Measurements from ENCODE around the gene COL18A1.

Gene COL18A1

DNA sequence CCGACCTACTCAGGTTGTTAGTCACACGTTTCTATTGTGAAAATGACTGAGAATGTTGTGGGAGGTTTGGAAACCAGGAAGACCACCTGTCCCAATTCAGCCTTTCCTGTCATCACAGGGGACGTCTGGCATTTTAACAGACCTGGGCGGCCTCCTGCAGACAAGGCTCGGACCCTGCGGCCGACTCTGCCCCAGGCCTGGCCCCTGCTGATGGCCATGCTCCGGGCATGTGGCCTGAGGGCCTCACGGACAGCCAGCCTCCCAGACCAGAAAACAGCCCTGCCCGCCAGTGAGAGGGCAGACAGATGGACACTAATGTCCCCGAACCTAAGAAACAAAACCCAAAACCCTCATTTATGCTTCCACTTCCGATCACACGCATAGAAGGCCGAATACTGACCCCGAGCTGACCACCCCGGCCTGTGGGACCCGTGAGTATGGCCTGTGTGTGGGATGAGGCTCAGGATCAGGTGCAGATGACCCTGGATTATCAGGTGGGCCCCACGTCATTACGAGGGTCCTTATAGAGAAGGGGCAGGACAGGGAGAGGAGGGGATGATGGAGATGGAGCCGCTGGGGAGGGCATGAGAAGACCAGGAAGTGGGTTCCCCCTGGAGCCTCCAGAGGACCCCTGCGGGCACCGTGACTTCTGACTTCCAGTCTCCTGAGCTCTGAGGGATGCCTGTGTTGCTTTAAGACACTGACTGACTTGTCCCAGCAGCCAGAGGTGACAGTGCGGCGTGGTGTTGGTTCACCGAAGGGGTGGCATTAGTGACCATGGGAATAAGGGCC is 9.6 kb downstream of the COL18A1 start:
- no peaks in the 10 kb centered on the region for H3K36me3 ChIP-seq (ENCODE audit: control insufficient read depth in 1 of 2, insufficient read depth in 2 of 2, low read length in 2 of 2)
- H3K27me3 ChIP-seq (ENCODE audit: control insufficient read depth in 1 of 2, insufficient read depth in 2 of 2, low read length in 2 of 2) = peaks cover 0 to 3% of the 10 kb centered on the region in 2 donors
- no peak overlapping the region for H3K27ac ChIP-seq (ENCODE audit: low read depth, low read length)
- no peak overlapping the region for H3K4me3 ChIP-seq (ENCODE audit: low read depth in 1 of 2, low read length in 2 of 2)
- no peaks in the 10 kb centered on the region for H3K4me1 ChIP-seq (ENCODE audit: control insufficient read depth in 1 of 2, insufficient read depth in 2 of 2, low read length in 2 of 2)
- no peaks in the 10 kb centered on the region for H3K9me3 ChIP-seq (ENCODE audit: control insufficient read depth in 1 of 2, low read length in 2 of 2)
- no peak overlapping the region for H3K9ac ChIP-seq (ENCODE audit: low read depth in 1 of 2, low read length in 2 of 2)

DNA sequence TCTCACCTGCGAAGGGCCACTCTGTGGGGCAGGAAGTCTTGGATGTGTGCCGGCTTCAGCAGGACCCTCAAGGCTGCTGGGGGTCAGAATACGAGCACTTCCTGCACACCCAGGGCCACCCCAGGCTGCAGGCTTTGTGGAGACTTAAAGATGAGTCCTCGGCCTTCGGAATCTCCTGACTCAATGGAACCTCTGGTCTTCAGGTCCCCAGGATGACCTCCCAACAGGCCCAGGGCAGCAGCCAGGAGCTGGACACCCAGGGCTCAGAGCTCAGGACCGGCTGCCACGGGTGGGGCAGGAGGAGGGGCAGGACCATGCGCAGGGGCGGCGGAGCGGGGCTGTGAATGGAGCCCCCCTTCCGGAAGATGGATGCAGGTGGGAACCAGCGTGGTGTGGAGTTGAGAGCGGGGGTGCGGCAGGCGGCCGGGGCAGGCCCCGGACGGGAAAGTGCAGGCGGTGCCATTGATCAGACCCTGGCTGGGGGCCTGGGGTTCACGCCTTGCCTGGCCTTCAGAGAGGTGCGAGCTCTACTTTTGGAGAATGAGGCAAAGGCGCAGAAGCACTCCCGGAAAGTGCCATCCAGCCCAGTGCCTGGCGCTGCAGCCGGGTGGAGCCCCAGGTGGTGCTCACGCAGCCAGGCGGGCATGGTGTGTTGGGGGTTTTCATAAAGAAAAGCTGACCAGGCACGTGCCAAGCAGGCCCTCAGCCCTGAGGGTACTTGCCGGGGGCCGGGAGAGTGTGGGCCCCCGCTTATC is 10.4 kb downstream of the COL18A1 start:
- Histone ChIP-seq H3K4me3 (ENCODE audit: low read depth in 1 of 2, low read length in 2 of 2) (no peak overlapping the region), H3K9me3 (ENCODE audit: control insufficient read depth in 1 of 2, low read length in 2 of 2) (no peaks in the 10 kb centered on the region), H3K9ac (ENCODE audit: low read depth in 1 of 2, low read length in 2 of 2) (no peak overlapping the region), H3K4me1 (ENCODE audit: control insufficient read depth in 1 of 2, insufficient read depth in 2 of 2, low read length in 2 of 2) (peaks cover 3 to 6% of the 10 kb centered on the region in 2 donors), H3K36me3 (ENCODE audit: control insufficient read depth in 1 of 2, insufficient read depth in 2 of 2, low read length in 2 of 2) (no peaks in the 10 kb centered on the region), H3K27me3 (ENCODE audit: control insufficient read depth in 1 of 2, insufficient read depth in 2 of 2, low read length in 2 of 2) (peaks cover 0 to 3% of the 10 kb centered on the region in 2 donors), H3K27ac (ENCODE audit: low read depth, low read length) (no peak overlapping the region)

DNA sequence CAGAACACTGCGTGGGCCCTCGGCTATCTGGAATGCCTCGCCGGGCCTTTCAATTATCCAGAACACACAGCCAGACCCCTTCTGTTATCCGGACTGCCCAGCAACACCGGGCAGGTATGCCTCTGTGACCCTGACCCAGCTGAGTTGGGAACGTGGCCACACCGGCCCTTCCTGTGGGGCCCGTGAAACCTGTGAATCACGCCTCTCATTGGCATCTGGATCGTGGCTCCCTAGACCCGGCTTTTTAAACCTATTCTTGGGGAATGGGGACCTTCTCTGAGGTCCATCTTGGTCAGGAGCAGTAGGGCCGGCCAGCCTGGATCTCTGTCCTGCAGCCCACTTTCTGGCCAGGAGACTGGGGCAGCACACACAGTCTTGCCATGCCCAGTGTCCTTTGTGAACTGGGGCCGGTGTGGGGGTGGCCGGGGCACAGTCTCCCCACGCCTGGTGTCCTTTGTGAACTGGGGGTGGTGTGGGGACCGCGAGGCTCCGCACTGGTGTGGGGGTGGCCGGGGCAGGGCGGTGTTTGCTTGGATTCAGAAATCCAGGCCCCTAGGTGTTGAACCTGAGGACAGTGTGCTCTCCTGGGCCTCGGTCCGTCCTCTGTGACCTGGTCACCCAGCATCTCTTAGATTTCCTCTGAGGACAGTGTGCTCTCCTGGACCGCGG is 11.1 kb downstream of the COL18A1 start:
- Histone ChIP-seq H3K4me1 (ENCODE audit: control insufficient read depth in 1 of 2, insufficient read depth in 2 of 2, low read length in 2 of 2) (peaks cover 10 to 12% of the 10 kb centered on the region in 2 donors), H3K27ac (ENCODE audit: low read depth, low read length) (no peak overlapping the region), H3K4me3 (ENCODE audit: low read depth in 1 of 2, low read length in 2 of 2) (no peak overlapping the region), H3K9me3 (ENCODE audit: control insufficient read depth in 1 of 2, low read length in 2 of 2) (no peaks in the 10 kb centered on the region), H3K27me3 (ENCODE audit: control insufficient read depth in 1 of 2, insufficient read depth in 2 of 2, low read length in 2 of 2) (peaks cover 0 to 3% of the 10 kb centered on the region in 2 donors), H3K36me3 (ENCODE audit: control insufficient read depth in 1 of 2, insufficient read depth in 2 of 2, low read length in 2 of 2) (no peaks in the 10 kb centered on the region), H3K9ac (ENCODE audit: low read depth in 1 of 2, low read length in 2 of 2) (no peak overlapping the region)

DNA sequence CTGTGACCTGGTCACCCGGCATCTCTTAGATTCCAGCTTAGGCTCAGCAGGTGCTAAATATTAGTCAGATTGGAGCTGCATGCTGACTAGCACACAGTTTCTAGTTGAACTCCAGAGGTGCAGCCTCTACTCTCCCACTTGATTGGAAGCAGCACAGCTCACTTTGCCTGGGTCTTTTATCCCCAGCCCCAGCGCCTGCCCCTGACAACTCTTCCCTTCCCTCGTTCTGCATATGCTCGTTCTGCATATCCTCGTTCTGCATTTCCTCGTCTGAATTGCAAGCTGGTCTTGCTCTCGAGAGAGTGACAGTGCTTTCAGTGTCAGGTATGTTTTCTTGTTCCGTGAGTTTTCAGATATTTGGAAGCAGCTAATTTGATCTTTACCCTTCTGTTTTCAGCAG is 11.7 kb downstream of the COL18A1 start:
- H3K4me1 ChIP-seq (ENCODE audit: control insufficient read depth in 1 of 2, insufficient read depth in 2 of 2, low read length in 2 of 2) = peaks cover 15 to 18% of the 10 kb centered on the region in 2 donors
- no peaks in the 10 kb centered on the region for H3K9me3 ChIP-seq (ENCODE audit: control insufficient read depth in 1 of 2, low read length in 2 of 2)
- H3K27me3 ChIP-seq (ENCODE audit: control insufficient read depth in 1 of 2, insufficient read depth in 2 of 2, low read length in 2 of 2) = peaks cover 0 to 3% of the 10 kb centered on the region in 2 donors
- H3K27ac ChIP-seq (ENCODE audit: low read depth, low read length) = no peak overlapping the region
- no peaks in the 10 kb centered on the region for H3K36me3 ChIP-seq (ENCODE audit: control insufficient read depth in 1 of 2, insufficient read depth in 2 of 2, low read length in 2 of 2)
- no peak overlapping the region for H3K4me3 ChIP-seq (ENCODE audit: low read depth in 1 of 2, low read length in 2 of 2)
- H3K9ac ChIP-seq (ENCODE audit: low read depth in 1 of 2, low read length in 2 of 2) = no peak overlapping the region

DNA sequence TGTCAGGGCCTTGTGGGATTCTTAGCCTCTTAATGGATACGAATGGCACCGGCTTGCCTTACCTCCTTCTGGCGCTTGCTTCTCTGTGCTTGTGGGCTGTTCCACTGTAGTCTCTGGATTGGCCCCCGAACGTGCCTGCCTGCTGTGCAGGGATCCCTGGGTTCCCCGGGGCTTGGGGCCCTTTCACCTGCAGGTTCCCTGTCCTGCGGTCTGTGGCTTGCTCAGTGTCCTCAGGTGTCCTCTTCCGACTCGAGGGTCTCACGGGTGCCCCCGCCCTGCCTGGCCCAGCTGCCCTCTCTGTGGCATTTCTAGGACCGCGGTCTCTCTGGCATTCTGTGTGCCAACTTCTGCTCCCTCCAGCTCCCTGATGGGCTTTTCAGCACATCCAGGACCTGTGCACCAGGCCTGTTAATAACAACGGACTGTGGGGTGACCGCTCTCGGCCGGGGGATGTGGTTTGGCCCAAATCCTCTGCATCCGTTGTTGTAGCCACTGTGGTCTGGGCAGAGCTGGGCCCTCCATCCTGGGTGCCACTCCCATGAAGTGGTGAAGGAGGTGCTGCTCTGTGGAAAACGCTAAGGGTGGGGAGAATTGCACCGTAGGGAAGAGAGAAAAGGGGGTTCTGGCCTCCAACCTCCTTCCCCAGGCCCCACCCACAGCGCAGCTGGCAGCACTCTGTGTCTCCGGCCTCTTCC is 12.4 kb downstream of the COL18A1 start:
- Histone ChIP-seq H3K4me1 (ENCODE audit: control insufficient read depth in 1 of 2, insufficient read depth in 2 of 2, low read length in 2 of 2) (peaks cover 18 to 22% of the 10 kb centered on the region in 2 donors), H3K9me3 (ENCODE audit: control insufficient read depth in 1 of 2, low read length in 2 of 2) (no peaks in the 10 kb centered on the region), H3K27ac (ENCODE audit: low read depth, low read length) (no peak overlapping the region), H3K36me3 (ENCODE audit: control insufficient read depth in 1 of 2, insufficient read depth in 2 of 2, low read length in 2 of 2) (no peaks in the 10 kb centered on the region), H3K4me3 (ENCODE audit: low read depth in 1 of 2, low read length in 2 of 2) (no peak overlapping the region), H3K9ac (ENCODE audit: low read depth in 1 of 2, low read length in 2 of 2) (no peak overlapping the region), H3K27me3 (ENCODE audit: control insufficient read depth in 1 of 2, insufficient read depth in 2 of 2, low read length in 2 of 2) (peaks cover 0 to 3% of the 10 kb centered on the region in 2 donors)

DNA sequence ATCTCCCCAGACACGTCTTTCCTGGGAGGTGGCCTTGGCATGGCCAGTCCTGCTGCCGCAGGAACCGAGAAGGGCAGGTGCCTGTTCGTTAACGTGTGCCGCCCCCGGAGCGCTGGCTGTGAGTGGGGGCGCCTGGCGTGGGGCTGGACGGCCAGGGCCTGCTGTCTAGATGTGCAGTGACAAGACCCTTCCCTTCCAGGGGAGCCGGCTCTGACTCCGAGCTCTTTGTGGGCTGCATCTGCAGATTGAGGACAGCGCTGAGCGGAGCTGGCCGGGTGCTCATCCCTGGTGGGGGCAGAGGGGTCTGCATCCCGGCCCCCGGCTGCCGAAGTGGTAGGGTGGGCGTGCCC is 13.0 kb downstream of the COL18A1 start:
- Histone ChIP-seq H3K36me3 (ENCODE audit: control insufficient read depth in 1 of 2, insufficient read depth in 2 of 2, low read length in 2 of 2) (no peaks in the 10 kb centered on the region), H3K9me3 (ENCODE audit: control insufficient read depth in 1 of 2, low read length in 2 of 2) (no peaks in the 10 kb centered on the region), H3K27ac (ENCODE audit: low read depth, low read length) (no peak overlapping the region), H3K4me3 (ENCODE audit: low read depth in 1 of 2, low read length in 2 of 2) (no peak overlapping the region), H3K9ac (ENCODE audit: low read depth in 1 of 2, low read length in 2 of 2) (no peak overlapping the region), H3K4me1 (ENCODE audit: control insufficient read depth in 1 of 2, insufficient read depth in 2 of 2, low read length in 2 of 2) (peaks cover 18 to 22% of the 10 kb centered on the region in 2 donors), H3K27me3 (ENCODE audit: control insufficient read depth in 1 of 2, insufficient read depth in 2 of 2, low read length in 2 of 2) (peaks cover 0 to 3% of the 10 kb centered on the region in 2 donors)

DNA sequence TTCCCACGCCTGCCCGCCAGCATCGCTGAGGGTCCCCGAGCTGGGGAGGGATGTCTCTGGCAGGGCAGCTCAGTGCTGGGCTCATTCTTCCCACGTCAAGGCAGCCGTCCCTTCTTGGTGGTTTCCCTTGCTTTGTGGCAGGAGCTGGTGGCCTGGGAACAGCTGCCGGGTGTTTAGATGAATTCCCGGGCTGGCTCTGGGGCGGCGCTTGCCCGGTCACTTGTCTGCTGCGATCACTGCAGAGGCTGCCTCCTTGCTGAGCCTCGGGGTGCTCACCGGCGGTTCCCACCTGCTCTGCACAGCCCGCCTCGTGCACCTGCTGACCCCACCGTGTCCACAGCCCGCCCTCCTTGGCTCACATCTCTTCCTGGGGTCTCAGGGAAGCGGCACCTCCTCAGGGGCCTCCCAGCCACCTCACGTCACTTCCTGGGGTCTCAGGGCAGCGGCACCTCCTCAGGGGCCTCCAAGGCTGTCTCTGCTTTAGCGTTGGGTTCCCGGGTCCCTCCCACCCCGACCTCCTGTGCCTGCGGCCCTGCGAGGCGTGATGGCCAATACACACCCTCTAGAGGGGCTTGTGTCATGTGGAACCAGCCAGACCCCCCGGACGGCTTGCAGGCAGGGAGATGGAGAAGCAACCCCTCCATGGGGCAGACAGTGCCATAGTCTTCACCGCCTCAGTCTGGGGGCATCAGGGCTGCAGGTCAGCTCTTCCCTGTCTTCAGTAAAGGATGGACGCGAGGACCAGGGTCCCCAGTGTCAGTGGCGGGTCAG is 13.5 kb downstream of the COL18A1 start:
- Histone ChIP-seq H3K9ac (ENCODE audit: low read depth in 1 of 2, low read length in 2 of 2) (no peak overlapping the region), H3K9me3 (ENCODE audit: control insufficient read depth in 1 of 2, low read length in 2 of 2) (no peaks in the 10 kb centered on the region), H3K4me3 (ENCODE audit: low read depth in 1 of 2, low read length in 2 of 2) (no peak overlapping the region), H3K36me3 (ENCODE audit: control insufficient read depth in 1 of 2, insufficient read depth in 2 of 2, low read length in 2 of 2) (no peaks in the 10 kb centered on the region), H3K27ac (ENCODE audit: low read depth, low read length) (no peak overlapping the region), H3K4me1 (ENCODE audit: control insufficient read depth in 1 of 2, insufficient read depth in 2 of 2, low read length in 2 of 2) (peaks cover 18 to 22% of the 10 kb centered on the region in 2 donors), H3K27me3 (ENCODE audit: control insufficient read depth in 1 of 2, insufficient read depth in 2 of 2, low read length in 2 of 2) (peaks cover 0 to 3% of the 10 kb centered on the region in 2 donors)

DNA sequence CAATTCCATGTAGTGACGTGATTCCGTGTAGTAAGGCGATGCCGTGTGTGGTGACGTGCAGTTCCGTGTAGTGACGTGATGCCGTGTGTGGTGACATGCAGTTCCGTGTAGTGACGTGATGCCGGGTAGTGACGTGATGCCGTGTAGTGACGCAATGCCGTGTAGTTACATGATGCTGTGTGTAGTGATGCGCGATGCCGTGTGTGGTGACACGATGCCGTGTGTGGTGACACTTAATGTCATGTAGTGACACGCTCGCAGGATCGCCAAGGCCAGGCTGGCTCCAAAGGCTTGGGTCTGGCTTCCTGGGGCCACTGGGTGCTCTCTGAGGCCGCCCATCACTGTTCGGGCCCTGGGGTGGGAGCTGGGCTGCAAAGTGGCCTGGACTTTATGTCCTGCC is 14.2 kb downstream of the COL18A1 start:
- Histone ChIP-seq H3K9me3 (ENCODE audit: control insufficient read depth in 1 of 2, low read length in 2 of 2) (no peaks in the 10 kb centered on the region), H3K4me3 (ENCODE audit: low read depth in 1 of 2, low read length in 2 of 2) (no peak overlapping the region), H3K4me1 (ENCODE audit: control insufficient read depth in 1 of 2, insufficient read depth in 2 of 2, low read length in 2 of 2) (peaks cover 18 to 22% of the 10 kb centered on the region in 2 donors), H3K27ac (ENCODE audit: low read depth, low read length) (no peak overlapping the region), H3K36me3 (ENCODE audit: control insufficient read depth in 1 of 2, insufficient read depth in 2 of 2, low read length in 2 of 2) (no peaks in the 10 kb centered on the region), H3K9ac (ENCODE audit: low read depth in 1 of 2, low read length in 2 of 2) (no peak overlapping the region), H3K27me3 (ENCODE audit: control insufficient read depth in 1 of 2, insufficient read depth in 2 of 2, low read length in 2 of 2) (peaks cover 0 to 3% of the 10 kb centered on the region in 2 donors)
